ENCODE measurements around the gene LCK.

DNA sequence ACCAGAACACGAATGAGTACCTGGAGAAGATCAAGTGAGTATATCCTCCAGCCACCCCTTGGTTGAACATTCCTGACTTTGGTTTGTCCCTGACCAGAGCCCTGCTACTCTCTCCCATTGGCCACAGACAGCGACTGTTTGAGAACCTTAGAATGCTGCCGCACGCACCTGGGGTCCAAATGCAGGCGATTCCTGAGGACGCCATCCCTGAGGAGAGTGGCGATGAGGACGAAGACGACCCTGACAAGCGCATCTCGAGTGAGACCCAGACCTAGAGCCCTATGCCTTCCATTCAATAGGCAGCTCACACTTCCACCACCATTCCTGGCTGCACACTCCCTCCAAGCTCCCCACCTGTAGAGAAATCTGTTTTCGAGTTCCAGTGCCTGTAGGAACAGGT is 80.5 kb downstream of the LCK start:
- TF ChIP-seq ZNF274 (IDR thresholded peaks at IDR 0.05; ENCODE audit: low read depth, low read length) (no peak), YY1 (IDR thresholded peaks at IDR 0.05; ENCODE audit: insufficient read depth, insufficient read length) (no peak), SUZ12 (IDR thresholded peaks at IDR 0.05; ENCODE audit: extremely low read depth, insufficient read depth, insufficient read length) (no peak)
